CD14-positive monocyte (primary cell): ENCODE results near the gene MAP7D1. TPM values are rescaled to one million over a fixed set of nuclear protein-coding genes. Genes with fewer than 3 reads are reported as not detected.

Experiments
- DNase-seq, 3 donors: peaks; one replicate each; pipeline ENCODE4 v3.0.0-alpha.2; 2011 to 2022
- H2AFZ ChIP-seq: 2 replicates; pipeline ENCODE4 v1.6.0; 2012; ENCODE audit warnings: mild to moderate bottlenecking, low read depth, low read length, inconsistent platforms; ENCODE audit not compliant: insufficient read depth, poor library complexity, severe bottlenecking
- H3K27ac ChIP-seq, 2 donors: 1 replicate in 1 of 2; 2 replicates in 1 of 2; pipeline ENCODE4 v1.5.1; 2012 to 2013; ENCODE audit warnings: low read length in 2 of 2, control low read depth in 1 of 2, inconsistent platforms in 1 of 2, low read depth in 1 of 2, mild to moderate bottlenecking in 1 of 2
- H3K27me3 ChIP-seq, 2 donors: one replicate each; pipeline versions ENCODE4 v1.6.0 to v1.6.1; 2011 to 2013; ENCODE audit warnings: low read length in 2 of 2; ENCODE audit not compliant: control insufficient read depth in 2 of 2, insufficient read depth in 2 of 2
- H3K36me3 ChIP-seq, 2 donors: replicated peaks in 1 of 2; 1 replicate in 1 of 2; 2 replicates in 1 of 2; pipeline versions ENCODE4 v1.5.1 to v1.6.1; 2012 to 2013; ENCODE audit warnings: low read length in 2 of 2, control low read depth in 1 of 2, inconsistent platforms in 1 of 2, mild to moderate bottlenecking in 1 of 2; ENCODE audit not compliant: insufficient read depth in 2 of 2, control insufficient read depth in 1 of 2
- H3K4me1 ChIP-seq, 2 donors: 1 replicate in 1 of 2; 2 replicates in 1 of 2; pipeline versions ENCODE4 v1.5.1 to v1.6.1; 2012 to 2013; ENCODE audit warnings: low read length in 2 of 2, control low read depth in 1 of 2, inconsistent platforms in 1 of 2, mild to moderate bottlenecking in 1 of 2, moderate library complexity in 1 of 2; ENCODE audit not compliant: insufficient read depth in 2 of 2, control insufficient read depth in 1 of 2
- H3K4me2 ChIP-seq: replicated peaks from 2 replicates; pipeline ENCODE3; 2012; ENCODE audit warnings: low read length, moderate library complexity, mild to moderate bottlenecking; ENCODE audit not compliant: poor library complexity, severe bottlenecking; ENCODE audit errors: extremely low read depth
- H3K4me3 ChIP-seq, 3 experiments: fragments of 200-600 bp in 1 of 3; sonication (generic) in 1 of 3; replicated peaks in 1 of 3; 1 replicate in 2 of 3; 2 replicates in 1 of 3; pipeline ENCODE4 v1.5.1; 2011 to 2013; ENCODE audit warnings: low read length in 3 of 3, mild to moderate bottlenecking in 3 of 3, control low read depth in 2 of 3, low read depth in 2 of 3, inconsistent platforms in 1 of 3, moderate library complexity in 1 of 3
- H3K79me2 ChIP-seq: 2 replicates; pipeline ENCODE4 v1.6.0; 2012; ENCODE audit warnings: mild to moderate bottlenecking, control low read depth, inconsistent platforms, low read length, moderate library complexity; ENCODE audit not compliant: insufficient read depth
- H3K9ac ChIP-seq: 2 replicates; pipeline ENCODE4 v1.6.0; 2017; ENCODE audit warnings: low read length, mild to moderate bottlenecking; ENCODE audit not compliant: insufficient read depth, poor library complexity, severe bottlenecking
- H3K9me3 ChIP-seq, 2 donors: replicated peaks in 1 of 2; 1 replicate in 1 of 2; 2 replicates in 1 of 2; pipeline versions ENCODE4 v1.5.1 to v1.6.1; 2012 to 2013; ENCODE audit warnings: low read length in 2 of 2, control low read depth in 1 of 2; ENCODE audit not compliant: control insufficient read depth in 1 of 2, insufficient read depth in 1 of 2
- H4K20me1 ChIP-seq: 2 replicates; pipeline ENCODE4 v1.6.0; 2012; ENCODE audit warnings: mild to moderate bottlenecking, low read length, control low read depth, moderate library complexity; ENCODE audit not compliant: insufficient read depth
- H3K27ac Mint-ChIP-seq, 7 donors: one replicate each; pipeline ENCODE4 v1.8.0; 2020; ENCODE audit warnings: mild to moderate bottlenecking in 7 of 7, mixed read lengths in 7 of 7, moderate library complexity in 6 of 7, inconsistent platforms in 2 of 7
- H3K27me3 Mint-ChIP-seq, 3 donors: one replicate each; pipeline ENCODE4 v1.8.0; 2021 to 2022; ENCODE audit warnings: low read depth in 3 of 3, mild to moderate bottlenecking in 3 of 3, mixed read lengths in 3 of 3, moderate library complexity in 3 of 3, inconsistent platforms in 1 of 3
- H3K36me3 Mint-ChIP-seq, 2 donors: one replicate each; pipeline ENCODE4 v1.8.0; 2020; ENCODE audit warnings: mixed read lengths in 2 of 2, inconsistent platforms in 1 of 2, mild to moderate bottlenecking in 1 of 2
- H3K4me1 Mint-ChIP-seq: one replicate; pipeline ENCODE4 v1.8.0; 2020; ENCODE audit warnings: mild to moderate bottlenecking, mixed read lengths
- H3K4me3 Mint-ChIP-seq, 2 donors: one replicate each; pipeline ENCODE4 v1.8.0; 2020; ENCODE audit warnings: mild to moderate bottlenecking in 2 of 2, mixed read lengths in 2 of 2, moderate library complexity in 1 of 2
- H3K9me3 Mint-ChIP-seq, 7 donors: one replicate each; pipeline ENCODE4 v1.8.0; 2020 to 2022; ENCODE audit warnings: mixed read lengths in 7 of 7, mild to moderate bottlenecking in 6 of 7, moderate library complexity in 6 of 7, inconsistent platforms in 2 of 7
- WGBS: methylation state at CpG from one replicate; pipeline ENCODE4 v1.1.5; 2013; ENCODE audit warnings: missing lambda C conversion rate; ENCODE audit not compliant: insufficient coverage; 5-methylcytosine and 5-hydroxymethylcytosine counted together
- intact Hi-C, 2 donors: fragments of 100-400 bp; cut with micrococcal nuclease; formaldehyde crosslinking; loops; one replicate each; pipeline versions ENCODE4 v1.15.0 to v1.15.1; 2023
- polyA plus RNA-seq, 3 donors: library from polyadenylated mRNA; depleted of rRNA in 1 of 3; unstranded in 2 of 3; stranded (reverse) in 1 of 3; fragments of 300-500 nt in 2 of 3; fragments of >200 nt in 1 of 3; fragmentation: Illumina TruSeq in 2 of 3; gene quantifications; 1 replicate in 2 of 3; 2 replicates in 1 of 3; pipeline ENCODE4 v1.2.3, GENCODE V29; 2012 to 2021
- TF ChIP-seq, protein P1 (sequence below): fragments of 200-600 bp; IDR thresholded peaks from one replicate; pipeline ENCODE4 v1.8.0; 2022; ENCODE audit warnings: antibody characterized with exemption, mild to moderate bottlenecking

The MAP7D1 gene
- polyA plus RNA-seq, 3 donors: 12.3 to 153 (median 13.6) TPM

DNA sequence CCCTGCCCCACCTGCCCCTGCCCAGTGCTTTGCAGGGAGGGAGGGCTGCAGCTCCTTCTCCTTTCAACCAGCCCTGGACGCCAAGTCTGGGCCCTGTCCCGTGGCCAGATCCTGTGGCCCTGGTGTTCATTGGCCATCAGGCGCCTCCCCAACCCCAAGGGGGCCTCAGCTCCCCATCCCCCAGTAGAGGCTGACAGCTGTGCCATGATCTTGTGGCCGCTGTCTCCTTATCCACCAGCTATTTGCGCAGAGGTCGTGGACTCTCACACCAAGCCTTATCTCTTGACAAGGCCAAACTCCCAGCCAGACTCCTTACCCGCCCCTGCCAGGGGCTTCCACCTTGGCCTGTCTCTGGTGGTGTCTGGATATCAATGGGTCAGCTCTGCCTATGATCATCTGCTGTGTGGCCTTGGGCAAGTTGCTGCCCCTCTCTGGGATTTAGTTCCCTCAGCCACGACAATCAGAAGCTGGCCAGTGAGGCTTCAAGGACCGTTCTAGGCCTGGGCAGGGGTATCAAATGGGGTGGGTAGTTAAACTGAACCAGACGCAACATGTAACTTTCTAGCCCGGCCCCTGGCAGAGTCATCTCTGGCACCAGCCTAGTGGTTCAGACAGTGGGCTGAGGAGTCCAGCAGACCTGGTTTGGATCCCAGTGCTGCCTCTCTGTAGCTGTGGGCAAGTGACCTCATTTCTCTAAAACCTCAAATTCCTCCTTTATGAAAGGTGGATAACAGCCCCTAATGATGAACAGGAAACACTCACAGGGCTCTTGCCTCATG is 27.6 kb upstream of the MAP7D1 start:
- TF ChIP-seq, protein P1, sequence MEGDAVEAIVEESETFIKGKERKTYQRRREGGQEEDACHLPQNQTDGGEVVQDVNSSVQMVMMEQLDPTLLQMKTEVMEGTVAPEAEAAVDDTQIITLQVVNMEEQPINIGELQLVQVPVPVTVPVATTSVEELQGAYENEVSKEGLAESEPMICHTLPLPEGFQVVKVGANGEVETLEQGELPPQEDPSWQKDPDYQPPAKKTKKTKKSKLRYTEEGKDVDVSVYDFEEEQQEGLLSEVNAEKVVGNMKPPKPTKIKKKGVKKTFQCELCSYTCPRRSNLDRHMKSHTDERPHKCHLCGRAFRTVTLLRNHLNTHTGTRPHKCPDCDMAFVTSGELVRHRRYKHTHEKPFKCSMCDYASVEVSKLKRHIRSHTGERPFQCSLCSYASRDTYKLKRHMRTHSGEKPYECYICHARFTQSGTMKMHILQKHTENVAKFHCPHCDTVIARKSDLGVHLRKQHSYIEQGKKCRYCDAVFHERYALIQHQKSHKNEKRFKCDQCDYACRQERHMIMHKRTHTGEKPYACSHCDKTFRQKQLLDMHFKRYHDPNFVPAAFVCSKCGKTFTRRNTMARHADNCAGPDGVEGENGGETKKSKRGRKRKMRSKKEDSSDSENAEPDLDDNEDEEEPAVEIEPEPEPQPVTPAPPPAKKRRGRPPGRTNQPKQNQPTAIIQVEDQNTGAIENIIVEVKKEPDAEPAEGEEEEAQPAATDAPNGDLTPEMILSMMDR: no peak
- no peak overlapping the region for H3K4me3 Mint-ChIP-seq
- WGBS: 92% methylated on average over 9 of the region's 11 CpGs

DNA sequence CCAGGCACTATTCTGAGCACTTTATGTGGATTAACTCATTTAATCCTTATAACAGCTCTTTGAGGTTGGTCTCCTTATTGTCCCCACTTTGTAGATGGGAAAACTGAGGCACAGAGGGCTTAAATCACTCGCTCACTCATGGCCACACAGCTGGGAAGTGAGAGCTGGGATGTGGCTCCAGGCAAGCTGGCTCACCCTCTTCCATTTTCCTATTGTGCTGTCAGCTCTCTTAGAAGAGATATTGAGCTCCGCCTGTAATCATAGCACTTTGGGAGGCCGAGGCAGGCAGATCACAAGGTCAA is 27.1 kb upstream of the MAP7D1 start:
- Mint-ChIP-seq H3K4me1 (peaks cover 29% of the 10 kb centered on the region), H3K9me3 (no peaks in the 10 kb centered on the region), H3K4me3 (no peak overlapping the region), H3K27ac (no peak overlapping the region), H3K27me3 (peaks cover 3 to 15% (median 8%) of the 10 kb centered on the region in 3 donors), H3K36me3 (peaks cover 2 to 3% of the 10 kb centered on the region in 2 donors)
- H3K79me2 ChIP-seq: no peaks in the 10 kb centered on the region
- H4K20me1 ChIP-seq: no peaks in the 10 kb centered on the region
- no peak overlapping the region for H2AFZ ChIP-seq
- no peak overlapping the region for H3K27ac ChIP-seq
- no CpG with 5 or more reads among the region's 3 CpGs for WGBS
- H3K4me2 ChIP-seq: no peak overlapping the region
- peaks cover 25 to 35% of the 10 kb centered on the region in 2 donors for H3K4me1 ChIP-seq
- H3K27me3 ChIP-seq: no peaks in the 10 kb centered on the region
- no peak overlapping the region for H3K4me3 ChIP-seq
- intact Hi-C loops: no loop called here
- TF ChIP-seq, protein P1: no peak
- no peaks in the 10 kb centered on the region for H3K36me3 ChIP-seq
- H3K9me3 ChIP-seq: no peaks in the 10 kb centered on the region
- DNase-seq: no peak
- peak overlapping the region; percentile 4 for H3K9ac ChIP-seq

More for the DNA sequence above, 27.6 kb upstream of the MAP7D1 start:
- Histone ChIP-seq H3K79me2 (no peaks in the 10 kb centered on the region), H4K20me1 (no peaks in the 10 kb centered on the region), H3K4me3 (no peak overlapping the region), H3K27ac (no peak overlapping the region), H3K27me3 (no peaks in the 10 kb centered on the region), H3K4me2 (no peak overlapping the region), H2AFZ (no peak overlapping the region), H3K9ac (peak overlapping the region; percentile 4), H3K4me1 (peaks cover 31 to 40% of the 10 kb centered on the region in 2 donors), H3K9me3 (no peaks in the 10 kb centered on the region), H3K36me3 (no peaks in the 10 kb centered on the region)
- Mint-ChIP-seq H3K36me3 (peaks cover 2 to 3% of the 10 kb centered on the region in 2 donors), H3K27ac (peak overlapping the region in 3 of 7 donors; percentile 19 to 63 (median 30)), H3K4me1 (peaks cover 34% of the 10 kb centered on the region), H3K9me3 (no peaks in the 10 kb centered on the region), H3K27me3 (peaks cover 4 to 15% (median 8%) of the 10 kb centered on the region in 3 donors)
- DNase-seq: no peak
- intact Hi-C loops: no loop called here
